HEK293T (cell line): ENCODE results near the gene UTF1.

ENCODE experiments used
- CTCF ChIA-PET: fragments of 350-600 bp; formaldehyde crosslinking; extraction: SDS; loops from one replicate; lab custom pipeline; 2021; ENCODE audit warnings: antibody characterized with exemption, inconsistent platforms; lab: Yijun Ruan, JAX
- POLR2A ChIA-PET: fragments of 350-600 bp; formaldehyde crosslinking; extraction: SDS; loops from one replicate; lab custom pipeline; 2020; ENCODE audit warnings: antibody characterized with exemption, inconsistent platforms; lab: Yijun Ruan, JAX
- DNase-seq: peaks from one replicate; pipeline ENCODE4 v3.0.0; 2012; ENCODE audit warnings: mixed read lengths; ENCODE audit errors: extremely low spot score
- ARNT ChIP-seq: fragments of 450-650 bp; IDR thresholded peaks from 2 replicates; pipeline ENCODE4 v1.6.1; 2017; ENCODE audit warnings: mild to moderate bottlenecking
- BHLHE40 ChIP-seq: fragments of 450-650 bp; IDR thresholded peaks from 2 replicates; pipeline ENCODE4 v1.6.1; 2016; ENCODE audit warnings: mild to moderate bottlenecking, moderate library complexity, borderline replicate concordance
- CTBP1 ChIP-seq: fragments of 450-650 bp; IDR thresholded peaks from 2 replicates; pipeline ENCODE4 v1.6.1; 2016; ENCODE audit warnings: borderline replicate concordance
- ELF4 ChIP-seq: fragments of 450-650 bp; IDR thresholded peaks from 2 replicates; pipeline ENCODE4 v1.6.1; 2017; ENCODE audit warnings: antibody characterized with exemption
- FOXA1 ChIP-seq: fragments of 450-650 bp; IDR thresholded peaks from 2 replicates; pipeline ENCODE4 v1.6.1; 2016; ENCODE audit warnings: mild to moderate bottlenecking
- FOXK2 ChIP-seq: fragments of 450-650 bp; IDR thresholded peaks from 2 replicates; pipeline ENCODE4 v1.6.1; 2016; ENCODE audit warnings: mild to moderate bottlenecking
- FOXM1 ChIP-seq: fragments of 450-650 bp; IDR thresholded peaks from 2 replicates; pipeline ENCODE4 v1.6.1; 2017; ENCODE audit warnings: mild to moderate bottlenecking, borderline replicate concordance
- HDGF ChIP-seq: fragments of 450-650 bp; IDR thresholded peaks from 2 replicates; pipeline ENCODE4 v1.6.1; 2017; ENCODE audit warnings: antibody characterized with exemption, borderline replicate concordance
- L3MBTL2 ChIP-seq: fragments of 450-650 bp; conservative IDR thresholded peaks from 2 replicates; pipeline ENCODE4 v1.6.1; 2016; ENCODE audit warnings: mild to moderate bottlenecking
- LEF1 ChIP-seq: fragments of 450-650 bp; IDR thresholded peaks from 2 replicates; pipeline ENCODE4 v1.6.1; 2017; ENCODE audit warnings: mild to moderate bottlenecking, borderline replicate concordance
- NFRKB ChIP-seq: fragments of 450-650 bp; IDR thresholded peaks from 2 replicates; pipeline ENCODE4 v1.6.1; 2016; ENCODE audit warnings: mild to moderate bottlenecking, moderate library complexity
- SP1 ChIP-seq: fragments of 450-650 bp; IDR thresholded peaks from 2 replicates; pipeline ENCODE4 v1.6.1; 2017
- SUZ12 ChIP-seq: fragments of 450-650 bp; IDR thresholded peaks from 2 replicates; pipeline ENCODE4 v1.6.1; 2016; ENCODE audit warnings: mild to moderate bottlenecking
- TARDBP ChIP-seq: fragments of 450-650 bp; IDR thresholded peaks from 2 replicates; pipeline ENCODE4 v1.6.1; 2016
- ZNF384 ChIP-seq: fragments of 450-650 bp; IDR thresholded peaks from 2 replicates; pipeline ENCODE4 v1.6.1; 2016
- TF ChIP-seq, protein P1 (sequence below): fragments of 450-650 bp; IDR thresholded peaks from 2 replicates; pipeline ENCODE4 v1.6.1; 2016

The UTF1 gene

GRCh38 chr10:133257489-133258065 lies 27.6 kb downstream of the UTF1 start:
- POLR2A ChIA-PET: interaction anchor here (0.8 to 1.1 kb wide), 2 partner anchors 38 to 114 kb away, joined by 3 read pairs; no protein-coding TSS in a partner anchor
- peak; percentile 54 for DNase-seq
- CTCF ChIA-PET: interaction anchor here (0.8 to 1.6 kb wide), 2 partner anchors 11 to 114 kb away, joined by 3 to 7 read pairs; no protein-coding TSS in a partner anchor

GRCh38 chr10:133258066-133258817 lies 28.2 kb downstream of the UTF1 start:
- CTCF ChIA-PET: interaction anchor here (0.8 to 1.6 kb wide), 2 partner anchors 11 to 115 kb away, joined by 3 to 7 read pairs; no protein-coding TSS in a partner anchor
- TF ChIP-seq ELF4 (no peak), FOXA1 (no peak)
- POLR2A ChIA-PET: interaction anchor here (0.8 to 1.1 kb wide), 2 partner anchors 39 to 115 kb away, joined by 3 read pairs; no protein-coding TSS in a partner anchor
- DNase-seq: no peak

More at GRCh38 chr10:133257489-133258065, 27.6 kb downstream of the UTF1 start:
- TF ChIP-seq FOXM1 (no peak), SUZ12 (no peak), FOXA1 (no peak), ARNT (no peak), LEF1 (no peak), L3MBTL2 (peak; percentile 51; the same call in 1 of the 2 replicates)
- TF ChIP-seq, protein P1, sequence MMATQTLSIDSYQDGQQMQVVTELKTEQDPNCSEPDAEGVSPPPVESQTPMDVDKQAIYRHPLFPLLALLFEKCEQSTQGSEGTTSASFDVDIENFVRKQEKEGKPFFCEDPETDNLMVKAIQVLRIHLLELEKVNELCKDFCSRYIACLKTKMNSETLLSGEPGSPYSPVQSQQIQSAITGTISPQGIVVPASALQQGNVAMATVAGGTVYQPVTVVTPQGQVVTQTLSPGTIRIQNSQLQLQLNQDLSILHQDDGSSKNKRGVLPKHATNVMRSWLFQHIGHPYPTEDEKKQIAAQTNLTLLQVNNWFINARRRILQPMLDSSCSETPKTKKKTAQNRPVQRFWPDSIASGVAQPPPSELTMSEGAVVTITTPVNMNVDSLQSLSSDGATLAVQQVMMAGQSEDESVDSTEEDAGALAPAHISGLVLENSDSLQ: no peak

- TF ChIP-seq ZNF384 (no peak), FOXM1 (no peak), ELF4 (no peak)
- ChIA-PET CTCF (no interaction called here), POLR2A (no interaction called here)
- no peak for DNase-seq
Observed at GRCh38 chr10:133258818-133259601, 29.0 kb downstream of the UTF1 start.

DNA sequence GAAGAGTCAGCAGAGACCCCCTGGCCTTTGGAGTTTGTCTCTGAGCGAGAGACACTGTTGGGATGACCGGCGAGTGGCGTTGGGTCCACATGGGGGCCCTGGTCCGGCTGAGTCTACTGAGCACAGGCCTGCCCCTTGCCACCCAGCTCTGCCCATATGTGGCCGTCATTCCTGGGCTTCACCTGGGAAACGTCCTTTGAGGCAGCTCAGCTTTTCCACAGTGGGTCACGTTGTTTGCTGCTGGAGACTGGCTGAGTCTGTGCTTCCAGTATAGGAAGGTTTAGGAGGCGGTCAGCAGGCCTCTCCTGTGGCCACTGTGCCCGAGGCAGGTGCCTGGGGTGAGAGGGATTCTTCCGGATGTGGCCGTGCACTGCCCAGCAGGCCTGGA lies 29.6 kb downstream of the UTF1 start:
- DNase-seq: no peak
- POLR2A ChIA-PET: no interaction called here
- TF ChIP-seq TARDBP (no peak), SUZ12 (no peak), SP1 (no peak), ZNF384 (no peak), NFRKB (no peak)
- CTCF ChIA-PET: interaction anchor here (0.6 kb wide), 1 partner anchor 1125 kb away, joined by 3 read pairs; no protein-coding TSS in a partner anchor

GRCh38 chr10:133260895-133261725 lies 31.1 kb downstream of the UTF1 start:
- CTCF ChIA-PET: no interaction called here
- POLR2A ChIA-PET: interaction anchor here (0.9 to 1.0 kb wide), 2 partner anchors 15 to 118 kb away, joined by 3 to 4 read pairs; no protein-coding TSS in a partner anchor
- DNase-seq: peak; percentile 61
- TF ChIP-seq SUZ12 (no peak), NFRKB (no peak), LEF1 (no peak), HDGF (no peak), FOXK2 (no peak), SP1 (no peak), FOXM1 (no peak), L3MBTL2 (no peak), BHLHE40 (no peak), ARNT (no peak), TARDBP (no peak), CTBP1 (no peak), ELF4 (no peak), FOXA1 (no peak), ZNF384 (no peak)
- TF ChIP-seq, protein P1: no peak

GRCh38 chr10:133261726-133262325 lies 31.8 kb downstream of the UTF1 start:
- TF ChIP-seq CTBP1 (no peak), FOXM1 (peak; percentile 31; the same call in 1 of the 2 replicates)
- ChIA-PET CTCF (no interaction called here), POLR2A (interaction anchor here (1.0 kb wide), 2 partner anchors 15 to 119 kb away, joined by 3 to 4 read pairs; no protein-coding TSS in a partner anchor)
- DNase-seq: peak; percentile 94
